K562 (cell line): Measurements from ENCODE around the gene FOXP4. TPM values are rescaled to one million over a fixed set of nuclear protein-coding genes. Genes with fewer than 3 reads are reported as not detected.

Experiments
- BDP1 ChIP-seq: IDR thresholded peaks from 3 replicates; pipeline ENCODE4 v1.6.1; 2011; ENCODE audit not compliant: insufficient read length, insufficient read depth
- BRD4 ChIP-seq: fragments of 200-600 bp; sonication (generic); IDR thresholded peaks from 2 replicates; pipeline ENCODE4 v1.6.1; 2017; ENCODE audit warnings: inconsistent platforms
- CBFA2T2 ChIP-seq: fragments of 450-650 bp; conservative IDR thresholded peaks from 2 replicates; pipeline ENCODE4 v1.6.1; 2017; ENCODE audit warnings: mild to moderate bottlenecking
- DACH1 ChIP-seq: fragments of 450-650 bp; IDR thresholded peaks from 2 replicates; pipeline ENCODE4 v1.6.1; 2018; ENCODE audit not compliant: partially characterized antibody
- KAT2B ChIP-seq: IDR thresholded peaks from one replicate; pipeline ENCODE4 v1.6.1; 2012; ENCODE audit warnings: low read depth, mild to moderate bottlenecking, control low read depth, inconsistent platforms, low read length, moderate library complexity
- KDM1A ChIP-seq, 2 experiments: fragments of 450-650 bp; IDR thresholded peaks; 2 replicates each; pipeline ENCODE4 v1.6.1; 2016; ENCODE audit warnings: mild to moderate bottlenecking in 2 of 2
- NFYB ChIP-seq: IDR thresholded peaks from 2 replicates; pipeline ENCODE4 v1.6.1; 2011; ENCODE audit warnings: mild to moderate bottlenecking, moderate library complexity; ENCODE audit not compliant: insufficient read length; ENCODE audit errors: extremely low read depth
- WHSC1 ChIP-seq: IDR thresholded peaks from one replicate; pipeline ENCODE4 v1.6.1; 2012; ENCODE audit warnings: low read length, control low read depth, inconsistent platforms
- ZBED1 ChIP-seq: IDR thresholded peaks from 2 replicates; pipeline ENCODE4 v1.6.1; 2014
- ZBTB8A ChIP-seq: fragments of 450-650 bp; IDR thresholded peaks from 2 replicates; pipeline ENCODE4 v1.6.1; 2018; ENCODE audit warnings: mild to moderate bottlenecking, moderate library complexity; ENCODE audit not compliant: partially characterized antibody
- polyA plus RNA-seq, 8 experiments: library from polyadenylated mRNA; depleted of rRNA in 4 of 8; stranded (reverse) in 5 of 8; unstranded in 3 of 8; fragments of >200 nt; fragmentation: Nextera tagmentation in 2 of 8; fragmentation: Illumina TruSeq in 1 of 8; extraction: Ambion mirVana in 2 of 8; extraction: Trizol in 1 of 8; gene quantifications; 2 replicates each; pipeline versions ENCODE4 v1.2.1 to v1.2.3, GENCODE V29; 2011 to 2014; ENCODE audit warnings: inconsistent platforms in 1 of 8, missing spikeins in 1 of 8
- total RNA-seq, 7 experiments: library from RNA; depleted of rRNA in 6 of 7; stranded (reverse); fragments of >200 nt in 6 of 7; fragmentation: Illumina TruSeq in 2 of 7; extraction: Trizol in 2 of 7; gene quantifications; 2 replicates each; pipeline versions ENCODE4 v1.2.1 to v1.2.3, GENCODE V29; 2011 to 2021; ENCODE audit warnings: low replicate concordance in 1 of 7
- TF ChIP-seq, protein P1 (sequence below), 2 experiments: fragments of 450-650 bp; formaldehyde crosslinking in 1 of 2; IDR thresholded peaks; 2 replicates each; pipeline versions ENCODE4 v1.4.0 to v1.6.1; 2014 to 2020; ENCODE audit warnings: mild to moderate bottlenecking in 2 of 2, borderline replicate concordance in 1 of 2, low read depth in 1 of 2
- TF ChIP-seq, protein P2 (sequence below), 2 experiments: fragments of 150-350 bp in 1 of 2; IDR thresholded peaks; 2 replicates each; pipeline ENCODE4 v1.6.1; 2012 to 2016; ENCODE audit warnings: low read depth in 2 of 2, low read length in 2 of 2, mild to moderate bottlenecking in 1 of 2, moderate library complexity in 1 of 2
- TF ChIP-seq, protein P3 (sequence below): fragments of 450-650 bp; formaldehyde crosslinking; IDR thresholded peaks from 2 replicates; pipeline ENCODE4 v1.4.0; 2020; ENCODE audit warnings: mild to moderate bottlenecking, mixed read lengths

Gene FOXP4
- total and polyA plus RNA-seq, 9 of the 15 experiments (the other 6 are each of a cell fraction or from before 2014, with no cell fraction given): 0.11 to 29.4 (median 2.3) TPM

DNA sequence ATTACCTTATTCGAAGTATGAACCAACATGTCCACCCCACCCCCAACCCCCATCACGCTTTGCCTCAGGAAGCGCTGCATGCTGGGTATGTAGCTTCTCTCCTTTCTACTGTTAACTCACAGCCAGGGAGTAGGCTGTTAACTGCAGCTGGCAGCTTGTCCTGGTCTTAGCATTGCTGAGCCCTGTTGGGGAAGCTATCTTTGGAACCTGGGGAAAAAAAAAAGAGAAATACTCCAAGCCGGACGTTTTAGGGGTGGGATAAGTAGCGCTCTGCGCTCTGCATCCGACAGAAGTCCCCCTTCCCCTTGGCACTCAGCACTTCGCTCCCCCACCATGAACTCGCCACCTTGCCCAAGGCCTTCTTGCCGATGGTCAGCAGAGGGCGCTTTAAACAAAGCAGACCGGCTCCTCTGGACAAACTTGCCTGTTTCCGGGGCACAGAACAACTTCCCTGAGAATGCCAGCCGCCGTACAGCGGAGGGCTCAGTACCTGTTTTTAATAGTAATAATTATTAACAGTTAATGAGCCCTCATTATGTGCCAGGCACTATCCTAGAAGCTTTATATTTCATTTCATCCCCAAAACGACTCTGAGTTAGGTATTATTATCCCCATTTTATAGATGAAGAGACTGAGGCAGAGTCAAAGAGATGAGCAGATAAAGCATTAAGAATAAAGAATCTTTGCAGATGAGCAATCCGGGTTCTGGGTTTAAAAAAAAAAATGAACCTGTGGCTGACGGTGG is 56.9 kb downstream of the FOXP4 start (continued):
- TF ChIP-seq, protein P1, sequence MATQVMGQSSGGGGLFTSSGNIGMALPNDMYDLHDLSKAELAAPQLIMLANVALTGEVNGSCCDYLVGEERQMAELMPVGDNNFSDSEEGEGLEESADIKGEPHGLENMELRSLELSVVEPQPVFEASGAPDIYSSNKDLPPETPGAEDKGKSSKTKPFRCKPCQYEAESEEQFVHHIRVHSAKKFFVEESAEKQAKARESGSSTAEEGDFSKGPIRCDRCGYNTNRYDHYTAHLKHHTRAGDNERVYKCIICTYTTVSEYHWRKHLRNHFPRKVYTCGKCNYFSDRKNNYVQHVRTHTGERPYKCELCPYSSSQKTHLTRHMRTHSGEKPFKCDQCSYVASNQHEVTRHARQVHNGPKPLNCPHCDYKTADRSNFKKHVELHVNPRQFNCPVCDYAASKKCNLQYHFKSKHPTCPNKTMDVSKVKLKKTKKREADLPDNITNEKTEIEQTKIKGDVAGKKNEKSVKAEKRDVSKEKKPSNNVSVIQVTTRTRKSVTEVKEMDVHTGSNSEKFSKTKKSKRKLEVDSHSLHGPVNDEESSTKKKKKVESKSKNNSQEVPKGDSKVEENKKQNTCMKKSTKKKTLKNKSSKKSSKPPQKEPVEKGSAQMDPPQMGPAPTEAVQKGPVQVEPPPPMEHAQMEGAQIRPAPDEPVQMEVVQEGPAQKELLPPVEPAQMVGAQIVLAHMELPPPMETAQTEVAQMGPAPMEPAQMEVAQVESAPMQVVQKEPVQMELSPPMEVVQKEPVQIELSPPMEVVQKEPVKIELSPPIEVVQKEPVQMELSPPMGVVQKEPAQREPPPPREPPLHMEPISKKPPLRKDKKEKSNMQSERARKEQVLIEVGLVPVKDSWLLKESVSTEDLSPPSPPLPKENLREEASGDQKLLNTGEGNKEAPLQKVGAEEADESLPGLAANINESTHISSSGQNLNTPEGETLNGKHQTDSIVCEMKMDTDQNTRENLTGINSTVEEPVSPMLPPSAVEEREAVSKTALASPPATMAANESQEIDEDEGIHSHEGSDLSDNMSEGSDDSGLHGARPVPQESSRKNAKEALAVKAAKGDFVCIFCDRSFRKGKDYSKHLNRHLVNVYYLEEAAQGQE (IDR thresholded peaks at IDR 0.05; ENCODE audit: borderline replicate concordance): peak; percentile 82; the same call in 1 of the 2 replicates
- TF ChIP-seq, protein P1 (CRISPR knock-in tag; IDR thresholded peaks at IDR 0.05; ENCODE audit: low read depth): no peak
- peak; percentile 81 to 89 for TF ChIP-seq KDM1A (IDR thresholded peaks at IDR 0.05)
- TF ChIP-seq, protein P2, sequence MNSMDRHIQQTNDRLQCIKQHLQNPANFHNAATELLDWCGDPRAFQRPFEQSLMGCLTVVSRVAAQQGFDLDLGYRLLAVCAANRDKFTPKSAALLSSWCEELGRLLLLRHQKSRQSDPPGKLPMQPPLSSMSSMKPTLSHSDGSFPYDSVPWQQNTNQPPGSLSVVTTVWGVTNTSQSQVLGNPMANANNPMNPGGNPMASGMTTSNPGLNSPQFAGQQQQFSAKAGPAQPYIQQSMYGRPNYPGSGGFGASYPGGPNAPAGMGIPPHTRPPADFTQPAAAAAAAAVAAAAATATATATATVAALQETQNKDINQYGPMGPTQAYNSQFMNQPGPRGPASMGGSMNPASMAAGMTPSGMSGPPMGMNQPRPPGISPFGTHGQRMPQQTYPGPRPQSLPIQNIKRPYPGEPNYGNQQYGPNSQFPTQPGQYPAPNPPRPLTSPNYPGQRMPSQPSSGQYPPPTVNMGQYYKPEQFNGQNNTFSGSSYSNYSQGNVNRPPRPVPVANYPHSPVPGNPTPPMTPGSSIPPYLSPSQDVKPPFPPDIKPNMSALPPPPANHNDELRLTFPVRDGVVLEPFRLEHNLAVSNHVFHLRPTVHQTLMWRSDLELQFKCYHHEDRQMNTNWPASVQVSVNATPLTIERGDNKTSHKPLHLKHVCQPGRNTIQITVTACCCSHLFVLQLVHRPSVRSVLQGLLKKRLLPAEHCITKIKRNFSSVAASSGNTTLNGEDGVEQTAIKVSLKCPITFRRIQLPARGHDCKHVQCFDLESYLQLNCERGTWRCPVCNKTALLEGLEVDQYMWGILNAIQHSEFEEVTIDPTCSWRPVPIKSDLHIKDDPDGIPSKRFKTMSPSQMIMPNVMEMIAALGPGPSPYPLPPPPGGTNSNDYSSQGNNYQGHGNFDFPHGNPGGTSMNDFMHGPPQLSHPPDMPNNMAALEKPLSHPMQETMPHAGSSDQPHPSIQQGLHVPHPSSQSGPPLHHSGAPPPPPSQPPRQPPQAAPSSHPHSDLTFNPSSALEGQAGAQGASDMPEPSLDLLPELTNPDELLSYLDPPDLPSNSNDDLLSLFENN (IDR thresholded peaks at IDR 0.05; ENCODE audit: low read depth in 2 of 2, low read length in 2 of 2): peak in 1 of 2 experiments; percentile 26; a peak in 1 of 4 replicates
- TF ChIP-seq WHSC1: no peak
- no peak for TF ChIP-seq BDP1
- TF ChIP-seq CBFA2T2: no peak
- TF ChIP-seq ZBTB8A: no peak
- no peak for TF ChIP-seq DACH1
- TF ChIP-seq KAT2B: no peak
- no peak for TF ChIP-seq BRD4
- TF ChIP-seq NFYB: no peak
- TF ChIP-seq ZBED1: no peak
- TF ChIP-seq, protein P3, sequence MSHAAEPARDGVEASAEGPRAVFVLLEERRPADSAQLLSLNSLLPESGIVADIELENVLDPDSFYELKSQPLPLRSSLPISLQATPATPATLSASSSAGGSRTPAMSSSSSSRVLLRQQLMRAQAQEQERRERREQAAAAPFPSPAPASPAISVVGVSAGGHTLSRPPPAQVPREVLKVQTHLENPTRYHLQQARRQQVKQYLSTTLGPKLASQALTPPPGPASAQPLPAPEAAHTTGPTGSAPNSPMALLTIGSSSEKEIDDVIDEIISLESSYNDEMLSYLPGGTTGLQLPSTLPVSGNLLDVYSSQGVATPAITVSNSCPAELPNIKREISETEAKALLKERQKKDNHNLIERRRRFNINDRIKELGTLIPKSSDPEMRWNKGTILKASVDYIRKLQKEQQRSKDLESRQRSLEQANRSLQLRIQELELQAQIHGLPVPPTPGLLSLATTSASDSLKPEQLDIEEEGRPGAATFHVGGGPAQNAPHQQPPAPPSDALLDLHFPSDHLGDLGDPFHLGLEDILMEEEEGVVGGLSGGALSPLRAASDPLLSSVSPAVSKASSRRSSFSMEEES (CRISPR knock-in tag): no peak
